Retina (tissue), 1 donor: ENCODE results near the gene RAB11FIP4.
A peak's percentile ranks its signal among the peaks of the same experiment; 100 is the strongest.

Source experiments
- DNase-seq: peaks from one replicate; pipeline ENCODE4 v3.0.0-alpha.2; 2016

Gene RAB11FIP4

GRCh38 chr17:31527606-31528005 lies 136.1 kb downstream of the RAB11FIP4 start:
- no peak for DNase-seq

GRCh38 chr17:31528291-31528874 lies 136.9 kb downstream of the RAB11FIP4 start:
- DNase-seq: no peak

- DNase-seq: no peak
These were observed 138.4 kb downstream of the RAB11FIP4 start for GRCh38 chr17:31529841-31530251.

GRCh38 chr17:31530391-31530985 lies 139.0 kb downstream of the RAB11FIP4 start:
- no peak for DNase-seq

GRCh38 chr17:31531336-31531980 lies 140.0 kb downstream of the RAB11FIP4 start:
- DNase-seq: no peak

- DNase-seq: no peak
These were observed 140.6 kb downstream of the RAB11FIP4 start for GRCh38 chr17:31532081-31532480.

GRCh38 chr17:31532526-31532925 lies 141.1 kb downstream of the RAB11FIP4 start:
- no peak for DNase-seq

GRCh38 chr17:31533546-31534155 lies 142.2 kb downstream of the RAB11FIP4 start:
- DNase-seq: no peak

- no peak for DNase-seq
These were observed 142.9 kb downstream of the RAB11FIP4 start for GRCh38 chr17:31534223-31534888.

- DNase-seq: no peak
These were observed 144.1 kb downstream of the RAB11FIP4 start for GRCh38 chr17:31535581-31535981.

GRCh38 chr17:31536451-31536850 lies 145.0 kb downstream of the RAB11FIP4 start:
- no peak for DNase-seq

- DNase-seq: no peak
These were observed 146.1 kb downstream of the RAB11FIP4 start for GRCh38 chr17:31537565-31538011.

GRCh38 chr17:31538080-31538762 lies 146.7 kb downstream of the RAB11FIP4 start:
- no peak for DNase-seq

- DNase-seq: no peak
These were observed 149.3 kb downstream of the RAB11FIP4 start for GRCh38 chr17:31540602-31541307.

GRCh38 chr17:31541559-31541958 lies 150.1 kb downstream of the RAB11FIP4 start:
- DNase-seq: no peak

GRCh38 chr17:31544186-31544585 lies 152.7 kb downstream of the RAB11FIP4 start:
- no peak for DNase-seq

GRCh38 chr17:31546650-31547049 lies 155.2 kb downstream of the RAB11FIP4 start:
- no peak for DNase-seq

GRCh38 chr17:31548709-31549108 lies 157.2 kb downstream of the RAB11FIP4 start:
- no peak for DNase-seq

GRCh38 chr17:31549121-31549524 lies 157.6 kb downstream of the RAB11FIP4 start:
- DNase-seq: peak; percentile 53

- peak; percentile 97 for DNase-seq
These were observed 158.3 kb downstream of the RAB11FIP4 start for GRCh38 chr17:31549525-31550388.
